G401.6 (cell line): ENCODE results near the gene IGSF6.
"Not testable (repeated sequence)": the region's sequence is repeated elsewhere in the genome, so short reads cannot be mapped to it uniquely, and the experiment has no call there.

Experiments used
- FAIRE-seq: peaks from 2 replicates; lab custom pipeline; 2012; peaks lifted over from hg19 to GRCh38; lab: Jason Lieb, UNC

IGSF6 gene

DNA sequence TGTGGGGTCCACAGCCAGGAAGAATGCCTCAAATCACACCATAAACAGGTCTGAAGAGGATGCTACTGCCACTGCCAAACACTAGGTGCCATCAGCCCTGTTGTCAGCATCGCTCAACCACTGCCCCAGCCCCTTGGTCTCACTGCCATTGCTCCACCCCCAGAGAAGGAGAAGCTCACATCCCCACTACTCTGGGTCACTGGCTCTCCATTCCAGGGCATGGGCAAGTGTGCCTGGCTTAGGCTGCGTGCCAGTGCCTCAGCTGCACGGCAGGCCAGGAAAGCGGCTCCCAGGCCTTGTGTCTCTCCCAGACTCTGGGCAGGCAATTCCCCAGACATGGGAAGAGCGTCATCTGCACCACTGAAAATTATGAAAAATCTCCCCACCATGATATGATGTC, 1.2 kb upstream of the IGSF6 start:
- no peak for FAIRE-seq

GRCh38 chr16:21651515-21651914, 893 bp downstream of the IGSF6 start:
- no peak for FAIRE-seq

DNA sequence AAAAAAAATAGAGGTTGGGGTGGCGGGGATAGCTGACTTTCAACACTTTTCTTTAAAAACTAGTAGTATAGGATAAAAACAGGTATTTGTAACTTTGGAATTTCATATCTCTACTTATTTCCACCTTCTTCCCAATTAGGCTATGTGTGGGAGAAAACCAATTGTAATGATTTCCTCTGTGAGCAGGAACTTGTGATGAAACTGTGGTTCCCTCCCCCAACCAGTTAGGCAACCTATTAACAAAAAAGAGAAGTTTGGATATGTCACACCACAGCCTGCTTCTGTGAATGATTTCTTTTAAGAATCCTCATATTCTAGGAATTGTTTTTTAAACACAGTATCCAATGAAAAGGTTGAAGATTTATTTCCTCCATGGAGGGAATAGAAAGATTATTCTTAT, 1.9 kb downstream of the IGSF6 start:
- FAIRE-seq: no peak

DNA sequence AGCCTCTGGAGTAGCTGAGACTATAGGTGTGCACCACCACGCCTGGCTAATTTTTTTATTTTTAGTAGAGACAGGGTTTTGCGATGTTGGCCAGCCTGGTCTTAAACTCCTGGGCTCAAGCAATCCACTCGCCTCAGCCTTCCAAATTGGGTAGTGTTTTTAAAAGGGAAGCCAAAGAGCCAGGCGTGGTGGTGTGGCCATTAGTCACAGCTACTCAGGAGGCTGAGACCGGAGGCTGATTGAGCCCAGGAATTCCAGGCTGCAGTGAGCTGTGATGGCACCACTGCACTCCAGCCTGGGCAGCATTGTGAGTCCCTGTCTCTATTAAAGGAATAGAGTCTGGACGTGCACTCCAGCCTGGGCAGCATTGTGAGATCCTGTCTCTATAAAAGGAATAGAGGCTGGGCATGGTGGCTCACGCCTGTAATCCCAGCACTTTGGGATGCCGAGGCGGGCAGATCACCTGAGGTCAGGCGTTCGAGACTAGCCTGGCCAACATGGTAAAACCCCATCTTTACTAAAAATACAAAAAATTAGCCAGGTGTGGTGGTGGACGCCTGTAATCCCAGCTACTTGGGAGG, 2.5 kb downstream of the IGSF6 start:
- FAIRE-seq: not testable (repeated sequence)

DNA sequence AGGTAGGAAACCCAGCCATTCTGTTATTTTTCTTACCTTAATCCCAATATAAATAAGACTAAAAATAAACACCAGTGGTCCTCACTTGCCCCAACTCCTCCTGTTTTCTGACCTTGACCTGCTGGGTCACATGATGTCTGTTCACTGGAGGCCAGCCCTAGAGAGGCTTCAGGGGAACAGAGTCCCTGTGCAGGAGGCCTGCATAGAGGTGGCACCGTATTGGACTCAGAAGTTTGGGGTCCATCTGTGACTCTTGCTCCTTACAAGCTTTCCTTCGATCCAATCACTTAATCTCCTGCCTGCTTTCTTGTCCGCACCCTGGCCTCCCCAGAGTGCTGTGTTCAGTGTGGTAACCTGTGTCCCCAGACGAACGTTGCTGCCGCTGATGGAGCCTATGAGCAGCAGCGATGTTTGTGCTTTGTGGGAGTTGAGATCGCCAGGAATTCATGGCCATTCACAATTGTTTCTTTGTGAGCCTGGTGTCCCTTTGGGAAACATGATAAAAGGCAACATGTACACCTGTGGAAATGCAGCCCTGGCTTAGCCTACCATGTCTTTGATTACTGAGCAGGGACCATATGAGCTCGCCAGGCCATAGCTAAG, 4.7 kb downstream of the IGSF6 start:
- no peak for FAIRE-seq

GRCh38 chr16:21646721-21647561, 5.5 kb downstream of the IGSF6 start:
- no peak for FAIRE-seq

DNA sequence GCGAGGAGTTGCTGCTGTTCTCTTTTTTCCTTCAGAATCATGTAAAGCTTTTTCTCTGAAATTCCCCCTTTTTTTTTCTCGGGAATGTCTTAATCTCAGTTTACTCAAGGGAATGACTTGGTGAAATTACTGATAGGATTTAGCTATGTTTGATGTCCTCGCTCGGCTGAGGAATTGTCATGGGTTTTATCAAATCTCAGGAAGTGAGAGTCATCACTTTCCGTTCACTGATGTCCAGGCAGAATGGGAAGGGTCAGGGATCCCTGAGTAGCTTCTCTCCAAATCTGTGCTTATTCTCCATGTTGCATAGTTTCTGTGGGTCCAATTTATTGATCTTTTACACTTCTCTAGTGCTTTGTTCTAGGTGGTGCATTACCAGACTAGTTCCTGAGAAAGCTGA, 6.3 kb downstream of the IGSF6 start:
- FAIRE-seq: no peak

- FAIRE-seq: no peak
These were observed 7.1 kb downstream of the IGSF6 start for GRCh38 chr16:21645261-21645721.

- FAIRE-seq: no peak
These were observed 7.7 kb downstream of the IGSF6 start for GRCh38 chr16:21644674-21645073.

DNA sequence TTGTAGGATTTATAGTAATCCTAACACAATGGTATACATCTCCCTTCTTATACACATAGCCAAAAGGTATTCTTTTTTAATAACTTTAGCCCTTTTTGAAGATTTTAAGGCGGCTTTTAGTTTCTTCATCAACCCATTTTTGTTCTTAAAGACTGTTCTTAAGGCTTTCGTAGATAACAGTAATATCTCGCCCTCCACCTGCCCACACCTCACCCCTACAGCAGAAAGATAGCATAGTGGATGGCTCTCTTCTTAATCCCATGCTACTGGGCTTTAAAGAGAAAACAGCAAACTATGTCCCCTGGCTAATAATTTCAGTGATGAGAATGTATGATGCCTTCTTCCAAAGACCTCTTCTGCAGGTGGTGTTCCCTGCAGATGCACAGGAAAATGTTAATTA, 8.6 kb downstream of the IGSF6 start:
- no peak for FAIRE-seq

DNA sequence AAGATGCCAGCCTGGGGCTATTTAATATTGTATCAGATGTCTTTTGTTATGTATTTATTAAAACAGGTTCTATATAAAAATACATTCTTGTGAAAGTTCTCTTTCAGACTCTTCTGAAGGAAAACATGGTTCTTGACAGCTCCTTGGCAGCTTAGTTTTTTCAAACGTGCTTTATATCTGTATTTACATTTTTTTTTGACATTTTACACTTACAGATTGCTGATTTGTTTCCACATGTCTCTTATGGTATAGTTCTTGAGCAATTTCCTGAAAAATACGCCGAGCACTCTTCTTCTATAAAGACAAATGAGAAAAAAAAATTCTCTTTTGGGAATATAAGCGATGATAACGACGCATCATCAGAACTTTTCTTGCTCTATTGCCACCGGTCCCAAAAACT, 9.5 kb downstream of the IGSF6 start:
- no peak for FAIRE-seq

GRCh38 chr16:21641916-21642315, 10.5 kb downstream of the IGSF6 start:
- FAIRE-seq: no peak

GRCh38 chr16:21639493-21639892, 12.9 kb downstream of the IGSF6 start:
- FAIRE-seq: no peak

GRCh38 chr16:21638573-21638975, 13.8 kb downstream of the IGSF6 start:
- FAIRE-seq: no peak

DNA sequence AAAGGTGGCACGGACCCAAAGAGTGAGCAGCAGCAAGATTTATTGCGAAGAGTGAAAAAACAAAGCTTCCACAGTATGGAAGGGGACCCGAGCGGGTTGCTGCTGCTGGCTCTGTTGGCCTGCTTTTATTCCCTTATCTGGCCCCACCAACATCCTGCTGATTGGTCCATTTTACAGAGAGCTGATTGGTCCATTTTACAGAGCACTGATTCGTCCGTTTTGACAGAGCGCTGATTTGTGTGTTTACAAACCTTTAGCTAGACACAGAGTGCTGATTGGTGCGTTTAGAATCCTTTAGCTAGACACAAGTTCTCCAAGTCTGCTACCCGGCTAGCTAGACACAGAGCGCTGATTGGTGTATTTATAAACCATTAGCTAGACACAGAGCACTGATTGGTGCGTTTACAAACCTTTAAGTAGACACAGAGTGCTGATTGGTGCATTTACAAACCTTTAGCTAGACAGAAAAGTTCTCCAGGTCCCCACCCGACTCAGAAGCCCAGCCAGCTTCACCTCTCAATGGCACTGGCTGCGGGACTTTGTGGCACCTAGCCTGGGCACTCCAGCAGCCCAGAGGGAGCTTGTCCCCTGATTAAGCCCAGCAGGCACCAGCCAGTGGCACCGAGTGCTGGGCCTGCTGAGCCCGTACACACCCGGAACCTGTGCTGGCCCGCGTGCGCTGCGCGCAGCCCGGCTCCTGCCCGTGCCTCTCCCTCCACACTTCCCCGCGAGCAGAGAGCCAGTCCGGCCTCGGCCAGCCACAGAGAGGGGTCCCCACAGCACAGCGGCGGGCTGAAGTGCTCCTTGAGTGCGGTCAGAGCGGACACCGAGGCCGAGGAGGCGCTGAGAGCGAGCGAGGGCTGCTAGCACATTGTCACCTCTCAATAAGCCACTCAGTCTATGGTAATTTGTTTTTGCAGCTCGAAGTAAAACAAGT, 15.1 kb downstream of the IGSF6 start:
- FAIRE-seq: no peak

DNA sequence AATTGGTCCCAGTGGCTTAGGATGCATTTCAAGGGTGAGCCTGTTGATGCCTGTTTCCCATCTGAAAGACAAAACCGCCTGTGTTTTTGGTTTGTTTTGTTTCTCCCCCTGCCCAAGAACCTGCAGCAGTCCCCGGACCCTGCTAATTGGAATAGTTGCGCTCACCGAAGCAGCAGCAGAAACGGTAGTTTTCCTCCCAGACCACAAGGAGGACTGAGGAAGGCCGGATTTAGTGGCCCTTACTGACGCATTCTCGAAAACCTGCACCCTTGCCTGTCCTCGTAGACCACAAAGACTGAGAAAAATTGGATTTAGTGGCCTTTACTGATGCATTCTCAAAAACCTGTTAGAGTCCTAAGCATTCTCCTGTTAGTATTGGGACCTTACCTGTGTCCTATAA, 16.7 kb downstream of the IGSF6 start:
- FAIRE-seq: not testable (repeated sequence)

DNA sequence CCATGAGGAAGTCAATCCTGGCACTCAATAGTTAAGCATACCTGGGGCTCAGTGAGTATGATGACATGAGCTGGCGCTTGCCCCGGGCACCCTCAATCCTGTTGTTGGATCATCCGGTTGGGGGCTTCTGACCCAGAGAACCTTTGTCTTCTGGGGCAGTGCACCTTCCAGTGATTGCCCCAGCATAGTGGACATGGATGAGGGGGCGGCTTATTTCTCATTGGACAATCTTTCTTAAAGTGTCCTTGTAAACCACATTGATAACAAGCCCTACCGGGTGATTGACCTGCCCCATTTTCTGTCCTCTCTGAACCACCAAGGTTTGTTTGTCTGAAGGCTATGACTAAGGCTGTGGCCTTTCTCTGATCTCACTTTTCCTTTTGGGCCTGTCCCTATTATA, 18.2 kb downstream of the IGSF6 start:
- FAIRE-seq: no peak

DNA sequence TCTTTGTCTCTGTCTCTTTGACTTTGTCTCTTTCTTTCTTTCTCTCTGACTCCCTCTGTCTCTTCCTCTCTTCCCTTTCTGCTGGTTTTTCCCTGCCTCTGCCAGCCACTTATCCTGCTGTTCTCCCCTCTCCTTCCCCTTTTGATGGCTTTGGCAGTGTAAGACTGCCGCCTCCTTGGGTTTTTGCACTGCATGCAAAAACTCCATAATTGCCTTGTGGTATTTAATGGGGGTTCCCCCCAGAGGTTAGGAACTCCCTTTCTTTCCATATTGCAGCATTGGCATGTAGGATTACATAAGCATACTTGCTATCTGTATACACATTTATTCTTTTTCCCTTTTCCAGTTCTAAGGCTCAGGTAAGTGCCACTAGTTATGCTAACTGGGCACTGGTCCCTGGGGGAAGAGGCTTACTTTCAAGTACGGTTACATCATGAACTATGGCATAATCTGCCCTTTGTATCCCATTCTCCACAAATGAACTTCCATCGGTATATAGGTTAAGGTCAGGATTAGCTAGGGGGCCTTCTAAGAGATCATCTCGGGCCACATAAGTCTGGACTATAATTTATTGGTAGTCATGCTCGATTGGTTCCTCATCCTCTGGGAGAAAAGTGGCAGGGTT, 20.3 kb downstream of the IGSF6 start:
- not testable (repeated sequence) for FAIRE-seq

DNA sequence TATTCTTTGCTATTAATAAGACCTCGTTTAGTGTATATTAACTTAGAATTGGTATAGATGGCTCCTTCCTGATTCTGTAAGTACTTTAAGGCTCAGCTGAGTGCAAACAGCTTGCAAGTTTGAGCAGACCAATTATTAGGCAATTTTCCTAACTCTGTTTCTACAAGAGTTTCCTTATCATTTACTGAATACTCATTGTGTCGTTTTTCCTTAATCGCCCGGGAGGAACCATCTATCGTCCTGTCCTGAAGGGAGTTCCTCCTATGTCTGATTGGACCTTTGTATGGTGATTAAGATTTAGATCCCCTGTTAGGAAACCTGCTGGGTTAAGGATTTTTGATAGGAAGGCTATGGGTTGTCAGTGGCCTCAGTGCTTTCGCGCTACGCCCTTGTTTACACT, 21.0 kb downstream of the IGSF6 start:
- FAIRE-seq: not testable (repeated sequence)

GRCh38 chr16:21630866-21631265, 21.5 kb downstream of the IGSF6 start:
- FAIRE-seq: not testable (repeated sequence)

DNA sequence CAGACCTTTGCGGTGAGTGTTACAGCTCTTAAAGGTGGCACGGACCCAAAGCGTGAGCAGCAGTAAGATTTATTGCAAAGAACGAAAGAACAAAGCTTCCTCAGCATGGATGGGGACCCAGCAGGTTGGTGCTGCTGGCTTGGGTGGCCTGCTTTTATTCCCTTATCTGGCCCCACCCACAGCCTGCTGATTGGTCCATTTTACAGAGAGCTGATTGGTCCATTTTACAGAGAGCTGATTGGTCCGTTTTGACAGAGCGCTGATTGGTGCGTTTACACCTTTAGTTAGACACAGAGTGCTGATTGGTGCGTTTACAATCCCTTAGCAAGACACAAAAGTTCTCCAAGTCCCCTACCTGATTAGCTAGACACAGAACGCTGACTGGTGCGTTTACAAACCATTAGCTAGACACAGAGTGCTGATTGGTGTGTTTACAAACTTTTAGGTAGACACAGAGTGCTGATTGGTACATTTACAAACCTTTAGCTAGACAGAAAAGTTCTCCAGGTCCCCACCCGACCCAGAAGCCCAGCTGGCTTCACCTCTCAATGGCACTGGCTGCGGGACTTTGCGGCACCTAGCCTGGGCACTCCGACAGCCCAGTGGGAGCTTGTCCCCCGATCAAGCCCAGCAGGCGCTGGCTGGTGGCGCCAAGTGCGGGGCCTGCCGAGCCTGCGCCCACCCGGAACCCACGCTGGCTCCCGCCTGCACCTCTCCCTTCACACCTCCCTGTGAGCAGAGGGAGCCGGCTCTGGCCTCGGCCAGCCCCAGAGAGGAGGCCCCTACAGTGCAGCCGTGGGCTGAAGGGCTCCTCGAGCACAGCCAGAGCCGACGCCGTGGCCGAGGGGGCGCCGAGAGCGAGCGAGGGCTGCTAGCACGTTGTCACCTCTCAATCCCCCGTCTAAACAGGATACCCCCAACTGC, 22.5 kb downstream of the IGSF6 start:
- not testable (repeated sequence) for FAIRE-seq
